ENCODE results near the gene ZNF75A.
A peak's percentile ranks its signal among the peaks of the same experiment; 100 is the strongest.

GRCh38 chr16:3264137-3265036, 40.9 kb upstream of the ZNF75A start:
- TF ChIP-seq CTCF (IDR thresholded peaks at IDR 0.05) (peak in 3 of 4 experiments; percentile 19 to 43 (median 41)), EP300 (IDR thresholded peaks at IDR 0.05) (no peak), POLR2A (IDR thresholded peaks at IDR 0.05) (peak; percentile 87 to 88)

All from gastroesophageal sphincter (tissue), 3 donors.